GM12801 (cell line): ENCODE results near the gene KRT4.

Experiments used
- CTCF ChIP-seq: IDR thresholded peaks from one replicate; pipeline ENCODE4 v1.5.1; 2011; ENCODE audit warnings: control low read depth; ENCODE audit not compliant: insufficient read length; ENCODE audit errors: extremely low read depth

KRT4 gene

GRCh38 chr12:52850681-52851080 lies 36.8 kb upstream of the KRT4 start:
- TF ChIP-seq CTCF = no peak

- no peak for TF ChIP-seq CTCF
These were observed 35.6 kb upstream of the KRT4 start for GRCh38 chr12:52849511-52849910.

- no peak for TF ChIP-seq CTCF
These were observed 34.8 kb upstream of the KRT4 start, which contains the start of gene KRT78 for GRCh38 chr12:52848661-52849255. Gene KRT78 (minus strand): TSS chr12:52848994. CDS start chr12:52848930, 64 bp downstream.

GRCh38 chr12:52847335-52848102 lies 33.6 kb upstream of the KRT4 start:
- no peak for TF ChIP-seq CTCF

- TF ChIP-seq CTCF = no peak
These were observed 32.5 kb upstream of the KRT4 start for GRCh38 chr12:52846356-52846970.

GRCh38 chr12:52845946-52846345 lies 32.0 kb upstream of the KRT4 start:
- no peak for TF ChIP-seq CTCF

GRCh38 chr12:52844386-52844785 lies 30.5 kb upstream of the KRT4 start:
- no peak for TF ChIP-seq CTCF
